ENCODE measurements around the gene TRNT1. TPM values are rescaled to one million over a fixed set of nuclear protein-coding genes. Genes with fewer than 3 reads are reported as not detected.
A peak's percentile ranks its signal among the peaks of the same experiment; 100 is the strongest.

The TRNT1 gene
- total and polyA plus RNA-seq, 2 donors (not counting 1 experiment from before 2014, with no cell fraction given): 14.9 to 27.7 TPM

- Histone ChIP-seq H3K27ac (ENCODE audit: insufficient read depth, low read length) (no peak overlapping the region), H3K4me1 (ENCODE audit: control insufficient read depth, extremely low read depth, insufficient read depth, low read length) (no peaks in the 10 kb centered on the region), H3K36me3 (ENCODE audit: control insufficient read depth, insufficient read depth, low read length) (peaks cover 4% of the 10 kb centered on the region), H3K9me3 (ENCODE audit: control insufficient read depth, insufficient read depth, low read depth, low read length) (no peaks in the 10 kb centered on the region), H3K4me2 (ENCODE audit: extremely low read depth, insufficient read depth, low read length) (no peak overlapping the region), H3K79me2 (ENCODE audit: control insufficient read depth, insufficient read depth, low read length) (no peaks in the 10 kb centered on the region), H2AFZ (ENCODE audit: low read length) (no peak overlapping the region), H3K27me3 (ENCODE audit: control insufficient read depth, insufficient read depth, low read length) (no peaks in the 10 kb centered on the region), H3K4me3 (replicated peaks in 1 of 4; ENCODE audit: control extremely low read depth in 1 of 4, insufficient read depth in 1 of 4, low read depth in 3 of 4, low read length in 4 of 4) (no peak overlapping the region), H4K20me1 (ENCODE audit: control insufficient read depth, extremely low read depth, insufficient read depth, low read length) (no peaks in the 10 kb centered on the region), H3K9ac (ENCODE audit: insufficient read depth, low read length) (no peak overlapping the region)
- DNase-seq (ENCODE audit: low read depth in 2 of 2): peak in 1 of 2 donors; percentile 22
- TF ChIP-seq EZH2 (IDR thresholded peaks at IDR 0.05; ENCODE audit: low read length, missing control alignments): no peak
- no peak for TF ChIP-seq CTCF (conservative IDR thresholded peaks at IDR 0.05 in 1 of 2, IDR thresholded peaks at IDR 0.05 in 1 of 2; ENCODE audit: low read depth in 1 of 2, low read length in 2 of 2)
Measured at GRCh38 chr3:3154879-3155610, 28.3 kb downstream of the TRNT1 start.

GRCh38 chr3:3157484-3157883 lies 30.7 kb downstream of the TRNT1 start:
- H4K20me1 ChIP-seq (ENCODE audit: control insufficient read depth, extremely low read depth, insufficient read depth, low read length): no peaks in the 10 kb centered on the region
- peaks cover 2% of the 10 kb centered on the region for H3K36me3 ChIP-seq (ENCODE audit: control insufficient read depth, insufficient read depth, low read length)
- H2AFZ ChIP-seq (ENCODE audit: low read length): no peak overlapping the region
- no peaks in the 10 kb centered on the region for H3K79me2 ChIP-seq (ENCODE audit: control insufficient read depth, insufficient read depth, low read length)
- no peak for DNase-seq (ENCODE audit: low read depth in 2 of 2)
- no peak overlapping the region for H3K27ac ChIP-seq (ENCODE audit: insufficient read depth, low read length)
- H3K4me1 ChIP-seq (ENCODE audit: control insufficient read depth, extremely low read depth, insufficient read depth, low read length): no peaks in the 10 kb centered on the region
- H3K4me2 ChIP-seq (ENCODE audit: extremely low read depth, insufficient read depth, low read length): no peak overlapping the region
- H3K27me3 ChIP-seq (ENCODE audit: control insufficient read depth, insufficient read depth, low read length): no peaks in the 10 kb centered on the region
- no peaks in the 10 kb centered on the region for H3K9me3 ChIP-seq (ENCODE audit: control insufficient read depth, insufficient read depth, low read depth, low read length)
- no peak overlapping the region for H3K9ac ChIP-seq (ENCODE audit: insufficient read depth, low read length)
- H3K4me3 ChIP-seq (replicated peaks in 1 of 4; ENCODE audit: control extremely low read depth in 1 of 4, insufficient read depth in 1 of 4, low read depth in 3 of 4, low read length in 4 of 4): no peak overlapping the region
- TF ChIP-seq CTCF (conservative IDR thresholded peaks at IDR 0.05 in 1 of 2, IDR thresholded peaks at IDR 0.05 in 1 of 2; ENCODE audit: low read depth in 1 of 2, low read length in 2 of 2) (no peak), EZH2 (IDR thresholded peaks at IDR 0.05; ENCODE audit: low read length, missing control alignments) (no peak)

DNA sequence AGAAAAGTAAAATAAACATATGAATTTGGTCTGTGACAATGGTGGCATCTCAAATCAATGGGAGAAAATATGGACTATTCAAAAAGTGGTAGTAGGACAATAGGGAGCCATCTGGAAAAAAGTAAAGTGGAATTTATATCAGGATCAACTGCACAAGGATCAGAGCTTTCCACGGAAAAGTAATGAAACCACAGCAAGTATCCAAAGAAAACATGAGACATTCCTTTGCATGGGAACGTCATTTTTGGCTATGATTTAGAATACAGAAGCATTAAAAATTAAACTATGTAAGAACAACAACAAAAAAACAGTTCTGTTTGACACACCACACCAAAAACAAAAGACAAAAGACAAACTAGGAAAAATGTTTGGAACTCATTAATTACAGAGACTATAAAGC lies 34.1 kb downstream of the TRNT1 start:
- H3K4me1 ChIP-seq (ENCODE audit: control insufficient read depth, extremely low read depth, insufficient read depth, low read length): no peaks in the 10 kb centered on the region
- H3K4me3 ChIP-seq (replicated peaks in 1 of 4; ENCODE audit: control extremely low read depth in 1 of 4, insufficient read depth in 1 of 4, low read depth in 3 of 4, low read length in 4 of 4): no peak overlapping the region
- TF ChIP-seq EZH2 (IDR thresholded peaks at IDR 0.05; ENCODE audit: low read length, missing control alignments) (no peak), CTCF (conservative IDR thresholded peaks at IDR 0.05 in 1 of 2, IDR thresholded peaks at IDR 0.05 in 1 of 2; ENCODE audit: low read depth in 1 of 2, low read length in 2 of 2) (no peak)
- no peaks in the 10 kb centered on the region for H3K79me2 ChIP-seq (ENCODE audit: control insufficient read depth, insufficient read depth, low read length)
- H3K9me3 ChIP-seq (ENCODE audit: control insufficient read depth, insufficient read depth, low read depth, low read length): no peaks in the 10 kb centered on the region
- peak in 1 of 2 donors; percentile 16 for DNase-seq (ENCODE audit: low read depth in 2 of 2)
- H3K27me3 ChIP-seq (ENCODE audit: control insufficient read depth, insufficient read depth, low read length): no peaks in the 10 kb centered on the region
- H3K9ac ChIP-seq (ENCODE audit: insufficient read depth, low read length): no peak overlapping the region
- no peak overlapping the region for H3K27ac ChIP-seq (ENCODE audit: insufficient read depth, low read length)
- H3K36me3 ChIP-seq (ENCODE audit: control insufficient read depth, insufficient read depth, low read length): peaks cover 5% of the 10 kb centered on the region
- H2AFZ ChIP-seq (ENCODE audit: low read length): no peak overlapping the region
- H3K4me2 ChIP-seq (ENCODE audit: extremely low read depth, insufficient read depth, low read length): no peak overlapping the region
- H4K20me1 ChIP-seq (ENCODE audit: control insufficient read depth, extremely low read depth, insufficient read depth, low read length): no peaks in the 10 kb centered on the region
